ENCODE data around the gene JDP2.

JDP2 gene

GRCh38 chr14:75446447-75446846 lies 18.6 kb downstream of the JDP2 start:
- POLR2A ChIA-PET: interaction anchor here (1.3 kb wide), 1 partner anchor 14 kb away, joined by 3 read pairs; no protein-coding TSS in a partner anchor
- TF ChIP-seq, protein P1, sequence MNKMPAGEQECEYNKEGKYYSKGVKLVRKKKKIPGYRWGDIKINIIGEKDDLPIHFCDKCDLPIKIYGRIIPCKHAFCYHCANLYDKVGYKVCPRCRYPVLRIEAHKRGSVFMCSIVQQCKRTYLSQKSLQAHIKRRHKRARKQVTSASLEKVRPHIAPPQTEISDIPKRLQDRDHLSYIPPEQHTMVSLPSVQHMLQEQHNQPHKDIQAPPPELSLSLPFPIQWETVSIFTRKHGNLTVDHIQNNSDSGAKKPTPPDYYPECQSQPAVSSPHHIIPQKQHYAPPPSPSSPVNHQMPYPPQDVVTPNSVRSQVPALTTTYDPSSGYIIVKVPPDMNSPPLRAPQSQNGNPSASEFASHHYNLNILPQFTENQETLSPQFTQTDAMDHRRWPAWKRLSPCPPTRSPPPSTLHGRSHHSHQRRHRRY (tag by site-specific recombination; IDR thresholded peaks at IDR 0.05): no peak
- TF ChIP-seq ZNF837 (tag by site-specific recombination; IDR thresholded peaks at IDR 0.05) (no peak), ZBTB26 (tag by site-specific recombination; optimal IDR thresholded peaks at IDR 0.05) (no peak), ZNF354C (tag by site-specific recombination; IDR thresholded peaks at IDR 0.05; ENCODE audit: borderline replicate concordance, low read depth) (no peak), ZNF473 (tag by site-specific recombination; IDR thresholded peaks at IDR 0.05) (no peak), ZFP3 (tag by site-specific recombination; IDR thresholded peaks at IDR 0.05; ENCODE audit: low read depth) (no peak), ZNF138 (tag by site-specific recombination; IDR thresholded peaks at IDR 0.05; ENCODE audit: borderline replicate concordance) (no peak)
- H3K9me3 ChIP-seq (ENCODE audit: control insufficient read depth, insufficient read depth, low read depth, low read length): no peaks in the 10 kb centered on the region
- peaks cover 0 to 4% of the 10 kb centered on the region in 2 experiments; a peak in 1 of 3 replicates for H3K36me3 ChIP-seq (ENCODE audit: control insufficient read depth in 2 of 2, insufficient read depth in 1 of 2, low read length in 2 of 2)
- no peak overlapping the region for H3K4me3 ChIP-seq (ENCODE audit: low read depth, low read length)
- CTCF ChIA-PET: no interaction called here
- H3K4me1 ChIP-seq (ENCODE audit: control insufficient read depth, insufficient read depth, low read length): no peaks in the 10 kb centered on the region
- H3K27ac ChIP-seq (ENCODE audit: extremely low read depth, low read depth, low read length): no peak overlapping the region

- H3K4me3 ChIP-seq (ENCODE audit: low read depth, low read length): no peak overlapping the region
- no peak for TF ChIP-seq ZNF571 (tag by site-specific recombination; IDR thresholded peaks at IDR 0.05)
- no peak for TF ChIP-seq ZNF280C (tag by site-specific recombination; IDR thresholded peaks at IDR 0.05)
- no peak for TF ChIP-seq ZNF239 (tag by site-specific recombination; IDR thresholded peaks at IDR 0.05)
- no peak for TF ChIP-seq ZNF248 (tag by site-specific recombination; IDR thresholded peaks at IDR 0.05)
- H3K9me3 ChIP-seq (ENCODE audit: control insufficient read depth, insufficient read depth, low read depth, low read length): no peaks in the 10 kb centered on the region
- no peaks in the 10 kb centered on the region for H3K4me1 ChIP-seq (ENCODE audit: control insufficient read depth, insufficient read depth, low read length)
- CTCF ChIA-PET: interaction anchor here (1.1 to 1.3 kb wide), 4 partner anchors 11 to 165 kb away, joined by 3 to 5 read pairs (median 4); no protein-coding TSS in a partner anchor
- POLR2A ChIA-PET: no interaction called here
- H3K36me3 ChIP-seq (ENCODE audit: control insufficient read depth in 2 of 2, insufficient read depth in 1 of 2, low read length in 2 of 2): no peaks in the 10 kb centered on the region
- no peak overlapping the region for H3K27ac ChIP-seq (ENCODE audit: extremely low read depth, low read depth, low read length)
These were observed 20.4 kb downstream of the JDP2 start for GRCh38 chr14:75448209-75448608.

DNA sequence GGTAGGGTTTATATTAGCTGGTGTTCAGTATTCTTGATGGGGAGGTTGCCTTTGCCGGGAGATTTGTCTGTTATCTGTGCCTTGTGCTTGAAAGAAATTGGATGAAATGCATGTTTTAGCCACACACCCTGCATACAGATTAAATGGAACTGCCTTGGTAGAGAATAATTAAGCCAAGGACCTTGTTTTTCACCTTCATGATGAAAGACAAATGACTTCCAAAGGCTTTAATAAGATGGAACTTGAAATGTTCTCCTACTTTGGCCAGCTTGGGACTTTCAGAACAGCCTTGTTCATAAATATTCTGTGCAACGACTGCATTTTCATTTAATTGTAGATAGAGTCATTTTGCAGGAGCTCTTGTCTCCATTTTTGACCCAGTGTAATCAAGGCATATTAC lies 21.2 kb downstream of the JDP2 start:
- Histone ChIP-seq H3K4me1 (ENCODE audit: control insufficient read depth, insufficient read depth, low read length) (no peaks in the 10 kb centered on the region), H3K4me3 (ENCODE audit: low read depth, low read length) (no peak overlapping the region), H3K9me3 (ENCODE audit: control insufficient read depth, insufficient read depth, low read depth, low read length) (no peaks in the 10 kb centered on the region), H3K36me3 (ENCODE audit: control insufficient read depth in 2 of 2, insufficient read depth in 1 of 2, low read length in 2 of 2) (no peaks in the 10 kb centered on the region), H3K27ac (ENCODE audit: extremely low read depth, low read depth, low read length) (no peak overlapping the region)
- POLR2A ChIA-PET: no interaction called here
- CTCF ChIA-PET: no interaction called here
- TF ChIP-seq KLF10 (tag by site-specific recombination; IDR thresholded peaks at IDR 0.05) (no peak), ZNF843 (tag by site-specific recombination; IDR thresholded peaks at IDR 0.05) (no peak), ELK4 (IDR thresholded peaks at IDR 0.05; ENCODE audit: borderline replicate concordance, low read depth, low read length) (no peak), KLF7 (tag by site-specific recombination; IDR thresholded peaks at IDR 0.05; ENCODE audit: borderline replicate concordance) (no peak)
- TF ChIP-seq, protein P2, sequence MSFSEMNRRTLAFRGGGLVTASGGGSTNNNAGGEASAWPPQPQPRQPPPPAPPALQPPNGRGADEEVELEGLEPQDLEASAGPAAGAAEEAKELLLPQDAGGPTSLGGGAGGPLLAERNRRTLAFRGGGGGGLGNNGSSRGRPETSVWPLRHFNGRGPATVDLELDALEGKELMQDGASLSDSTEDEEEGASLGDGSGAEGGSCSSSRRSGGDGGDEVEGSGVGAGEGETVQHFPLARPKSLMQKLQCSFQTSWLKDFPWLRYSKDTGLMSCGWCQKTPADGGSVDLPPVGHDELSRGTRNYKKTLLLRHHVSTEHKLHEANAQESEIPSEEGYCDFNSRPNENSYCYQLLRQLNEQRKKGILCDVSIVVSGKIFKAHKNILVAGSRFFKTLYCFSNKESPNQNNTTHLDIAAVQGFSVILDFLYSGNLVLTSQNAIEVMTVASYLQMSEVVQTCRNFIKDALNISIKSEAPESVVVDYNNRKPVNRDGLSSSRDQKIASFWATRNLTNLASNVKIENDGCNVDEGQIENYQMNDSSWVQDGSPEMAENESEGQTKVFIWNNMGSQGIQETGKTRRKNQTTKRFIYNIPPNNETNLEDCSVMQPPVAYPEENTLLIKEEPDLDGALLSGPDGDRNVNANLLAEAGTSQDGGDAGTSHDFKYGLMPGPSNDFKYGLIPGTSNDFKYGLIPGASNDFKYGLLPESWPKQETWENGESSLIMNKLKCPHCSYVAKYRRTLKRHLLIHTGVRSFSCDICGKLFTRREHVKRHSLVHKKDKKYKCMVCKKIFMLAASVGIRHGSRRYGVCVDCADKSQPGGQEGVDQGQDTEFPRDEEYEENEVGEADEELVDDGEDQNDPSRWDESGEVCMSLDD (tag by site-specific recombination; IDR thresholded peaks at IDR 0.05): no peak

Measured in HEK293 (cell line).